Measurements from ENCODE around the gene KRTAP24-1.

The KRTAP24-1 gene

GRCh38 chr21:30282850-30283249 is at the start of gene KRTAP24-1:
TSS of gene KRTAP24-1 (minus strand) at chr21:30282950. CDS start at chr21:30282932, 18 bp downstream.
- DNase-seq (ENCODE audit: low spot score) = no peak

DNA sequence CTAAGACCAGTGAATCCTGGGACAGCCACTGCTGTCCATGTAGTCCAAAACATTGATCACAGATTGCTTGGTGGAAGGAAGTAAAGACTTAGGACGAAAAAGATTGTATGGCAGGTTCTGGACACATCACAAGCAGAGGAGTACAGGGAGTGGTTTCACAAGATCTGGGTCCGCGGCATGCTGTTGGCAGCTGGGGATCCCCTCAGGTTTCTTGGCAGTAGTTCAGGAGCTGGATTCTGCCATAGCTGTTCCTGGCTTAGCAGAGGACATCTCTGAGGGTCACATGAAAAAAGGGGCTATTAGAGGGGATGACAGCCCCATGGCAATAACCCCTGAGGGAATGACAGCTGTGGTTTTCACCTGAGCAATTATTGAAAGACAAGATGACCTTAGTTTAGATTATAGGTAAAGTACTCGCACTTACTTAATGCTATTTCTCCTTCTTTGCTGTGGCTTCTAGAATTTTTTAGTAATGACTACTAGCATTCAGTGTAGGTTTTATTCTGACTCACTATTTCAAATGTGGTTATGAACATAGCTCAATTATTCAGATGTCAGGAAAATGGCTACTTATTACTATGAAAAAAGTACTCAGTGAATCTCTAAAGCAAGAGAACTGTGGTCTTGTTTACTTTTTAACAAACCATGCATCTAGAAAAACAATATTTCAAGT is 46.6 kb upstream of the KRTAP24-1 start:
- DNase-seq (ENCODE audit: low spot score) = no peak

DNA sequence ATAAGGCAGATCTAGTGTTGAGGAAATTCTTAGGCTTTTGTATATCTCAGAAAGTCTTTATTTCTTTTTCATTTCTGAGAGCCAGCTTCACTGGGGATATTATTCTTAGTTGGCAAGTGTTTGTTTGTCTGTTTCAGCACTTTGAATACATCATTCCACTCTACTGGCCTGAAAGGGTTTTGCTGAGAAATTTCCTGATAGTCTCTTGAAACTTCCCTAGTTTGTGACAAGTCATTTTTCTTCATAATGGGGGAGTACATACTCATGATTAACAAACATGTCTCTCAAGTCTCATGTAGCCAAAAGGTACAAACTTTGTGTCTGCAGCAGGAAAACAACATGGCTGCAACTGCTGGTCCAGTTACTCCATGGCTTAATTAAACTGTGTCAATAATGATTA is 43.6 kb upstream of the KRTAP24-1 start:
- DNase-seq (ENCODE audit: low spot score) = no peak

DNA sequence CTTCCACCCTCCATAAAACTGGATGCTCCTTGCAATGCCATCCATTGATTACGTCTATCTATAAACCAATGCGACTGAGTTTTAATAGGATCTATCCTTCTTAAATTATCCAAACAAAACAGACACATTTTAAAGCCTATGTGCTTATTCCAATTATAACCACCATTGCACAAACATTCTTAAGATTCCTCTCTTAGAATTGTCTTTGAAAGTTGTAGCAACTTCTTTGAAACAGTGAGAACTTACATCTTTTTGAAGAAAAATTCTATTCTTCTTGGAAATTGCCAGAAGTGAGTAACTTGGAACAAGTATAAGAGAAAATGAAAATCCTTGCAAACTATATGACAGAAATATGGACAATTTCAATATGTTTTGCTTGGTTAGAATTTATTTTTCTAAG is 37.5 kb upstream of the KRTAP24-1 start, which contains the start of gene KRTAP26-1:
Gene KRTAP26-1 (minus strand): TSS at position 101 of the 400 bp plus-strand sequence. CDS start 280 bp downstream, outside the sequence.
- DNase-seq (ENCODE audit: low spot score) = no peak

- no peak for DNase-seq (ENCODE audit: low spot score)
These were observed 33.0 kb upstream of the KRTAP24-1 start for GRCh38 chr21:30315701-30316100.

DNA sequence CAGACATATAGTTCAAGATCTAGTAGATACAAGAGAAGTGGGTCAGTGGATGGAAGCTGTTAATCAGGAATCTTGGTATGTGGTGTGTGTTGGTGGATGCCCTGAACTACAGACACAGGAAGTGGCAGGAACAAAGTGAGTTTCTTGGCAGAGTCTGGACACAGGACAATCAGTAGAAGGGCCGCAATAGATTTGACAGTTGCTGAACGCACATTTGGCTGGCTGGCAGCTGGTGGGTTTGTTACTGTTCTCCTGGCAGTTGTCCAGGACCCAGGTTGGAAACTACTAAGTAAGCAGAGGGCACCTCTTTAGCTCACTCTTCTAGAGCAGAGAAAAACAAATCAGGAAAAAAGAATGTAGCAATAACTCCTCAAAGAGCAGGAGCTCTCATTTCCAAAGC is 24.1 kb upstream of the KRTAP24-1 start:
- DNase-seq (ENCODE audit: low spot score) = no peak

DNA sequence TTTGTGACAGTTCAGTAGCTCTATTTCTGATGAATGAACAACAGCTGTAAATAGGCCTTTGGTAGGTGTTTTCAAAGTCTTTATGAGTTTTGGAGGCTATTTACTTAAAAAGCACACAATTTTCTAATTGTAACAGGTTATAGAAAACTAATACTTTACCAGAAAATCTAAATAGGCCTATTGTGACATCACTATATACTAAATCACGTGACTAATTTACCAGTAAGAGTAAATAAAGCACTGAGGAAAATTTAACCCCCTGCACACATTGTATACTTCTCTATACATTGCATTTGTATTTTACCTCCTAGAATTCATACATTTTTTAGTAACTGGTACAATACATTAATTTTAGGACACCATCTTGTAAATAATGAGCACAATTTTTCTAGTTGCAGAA is 22.4 kb upstream of the KRTAP24-1 start:
- no peak for DNase-seq (ENCODE audit: low spot score)

GRCh38 chr21:30289215-30289614 is 6.5 kb upstream of the KRTAP24-1 start, which contains the start of gene KRTAP25-1:
TSS of gene KRTAP25-1 (minus strand) at chr21:30289514. CDS start at chr21:30289490, 24 bp downstream.
- no peak for DNase-seq (ENCODE audit: low spot score)

DNA sequence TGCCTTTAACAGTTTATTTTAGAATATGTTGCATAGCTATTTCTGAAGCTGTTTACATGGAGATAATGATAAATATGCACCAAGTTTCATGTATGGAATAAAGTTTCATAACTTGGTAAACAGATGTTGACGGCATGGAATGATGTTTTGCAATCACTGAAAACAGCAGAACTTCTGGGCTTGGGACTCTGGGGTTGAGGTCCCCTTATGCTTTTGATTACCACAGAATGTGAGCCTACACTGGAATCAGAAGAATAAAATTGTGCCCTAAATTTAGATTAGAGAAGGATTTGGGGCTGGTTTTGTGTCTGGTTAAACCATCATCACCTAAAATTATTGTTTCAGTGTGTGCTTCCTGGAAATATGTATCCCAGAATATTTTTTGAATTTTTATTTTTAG is 11.1 kb downstream of the KRTAP24-1 start:
- DNase-seq (ENCODE audit: low spot score) = no peak

DNA sequence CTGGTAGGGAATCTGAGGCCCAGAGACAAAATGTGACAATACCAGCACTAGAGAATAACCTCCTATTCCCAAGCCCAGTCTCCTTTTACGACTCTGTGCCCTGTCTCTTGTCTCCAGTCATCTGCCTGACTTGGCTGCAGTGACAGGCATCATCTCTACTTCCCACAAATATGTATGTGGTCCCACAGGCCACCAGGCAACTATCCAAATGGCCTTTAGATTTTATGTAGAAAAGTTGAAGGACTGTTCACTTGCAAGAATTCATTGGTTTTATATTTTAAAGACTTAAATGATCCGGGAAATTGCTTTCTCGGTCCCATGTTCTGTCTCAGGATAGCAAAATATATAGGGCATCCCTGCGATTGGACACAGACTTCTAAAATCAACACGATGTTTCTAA is 11.6 kb downstream of the KRTAP24-1 start:
- no peak for DNase-seq (ENCODE audit: low spot score)

DNA sequence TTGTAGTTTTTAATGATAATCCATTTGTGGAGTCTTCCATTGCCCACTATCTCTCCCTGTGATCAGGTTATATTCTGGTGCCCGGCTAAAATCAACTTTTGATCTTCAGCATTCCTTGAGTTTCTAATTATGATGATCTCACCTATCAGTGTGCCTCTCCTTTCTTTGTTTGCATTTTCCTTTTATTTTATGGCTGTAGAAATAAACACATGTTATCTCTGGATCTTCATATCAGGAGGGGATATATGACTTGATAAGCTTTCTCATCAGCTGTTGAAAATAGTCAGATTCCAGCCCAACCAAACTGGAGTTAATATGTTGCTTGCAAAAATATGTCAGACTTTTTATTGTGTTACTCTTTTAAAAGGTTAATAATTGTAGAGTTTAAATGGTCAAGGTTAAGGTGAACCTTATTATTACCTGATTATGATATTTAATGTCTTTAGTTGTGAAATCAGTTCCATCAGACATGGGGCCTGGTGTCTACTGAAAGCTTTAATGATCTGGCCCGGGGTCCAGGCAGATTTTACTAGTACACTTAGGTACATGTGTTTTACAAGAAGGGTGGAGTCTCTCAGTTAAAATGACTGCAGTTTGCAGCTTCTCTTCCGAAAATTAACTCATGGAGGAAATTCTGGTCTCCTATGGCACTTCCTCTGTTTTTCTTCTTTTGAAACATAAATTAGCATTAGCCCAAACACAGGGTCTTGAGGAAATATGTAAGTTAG is 12.8 kb downstream of the KRTAP24-1 start:
- no peak for DNase-seq (ENCODE audit: low spot score)

- DNase-seq (ENCODE audit: low spot score) = no peak
These were observed 14.0 kb downstream of the KRTAP24-1 start for GRCh38 chr21:30268608-30269197.

GRCh38 chr21:30257773-30258172 is 25.0 kb downstream of the KRTAP24-1 start:
- no peak for DNase-seq (ENCODE audit: low spot score)

GRCh38 chr21:30256100-30256499 is 26.6 kb downstream of the KRTAP24-1 start:
- no peak for DNase-seq (ENCODE audit: low spot score)

- DNase-seq (ENCODE audit: low spot score) = no peak
These were observed 27.1 kb downstream of the KRTAP24-1 start for GRCh38 chr21:30255679-30256078.

DNA sequence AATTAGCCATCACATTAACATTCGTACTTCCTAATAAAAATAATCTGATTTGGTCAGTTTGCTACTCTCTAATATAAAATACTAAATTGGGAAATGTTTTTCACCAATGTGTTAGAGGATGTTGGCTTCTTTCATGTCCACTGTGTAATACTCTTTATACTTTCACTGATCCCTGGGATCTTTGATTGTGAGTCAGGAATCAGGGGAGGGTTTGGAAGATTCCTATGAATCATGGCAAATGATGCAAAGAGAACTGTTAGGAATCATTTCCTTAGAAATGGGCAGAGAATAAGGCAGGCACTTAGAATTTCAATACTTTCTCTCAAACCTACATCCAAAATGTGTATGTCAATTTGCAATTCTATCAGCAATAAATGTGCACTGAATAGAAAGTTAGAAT is 31.0 kb downstream of the KRTAP24-1 start:
- DNase-seq (ENCODE audit: low spot score) = no peak

DNA sequence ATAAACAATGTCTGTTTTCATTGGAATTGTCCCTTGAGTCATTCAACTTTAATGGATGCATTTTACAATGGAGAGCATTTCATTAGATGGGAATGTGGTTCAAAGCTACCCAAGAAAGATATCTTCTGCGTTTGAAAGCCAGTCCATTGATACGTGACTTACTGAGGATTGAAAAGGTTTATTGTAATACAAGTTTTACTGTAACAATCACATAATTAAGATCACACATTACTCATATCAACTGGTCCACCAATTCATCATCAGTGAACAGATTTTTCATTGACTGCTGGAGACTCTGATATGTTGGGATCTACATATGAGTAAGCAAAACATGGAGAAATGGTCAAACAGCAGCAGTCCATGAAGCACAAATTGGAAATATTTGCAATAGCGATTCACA is 32.8 kb downstream of the KRTAP24-1 start:
- no peak for DNase-seq (ENCODE audit: low spot score)

DNA sequence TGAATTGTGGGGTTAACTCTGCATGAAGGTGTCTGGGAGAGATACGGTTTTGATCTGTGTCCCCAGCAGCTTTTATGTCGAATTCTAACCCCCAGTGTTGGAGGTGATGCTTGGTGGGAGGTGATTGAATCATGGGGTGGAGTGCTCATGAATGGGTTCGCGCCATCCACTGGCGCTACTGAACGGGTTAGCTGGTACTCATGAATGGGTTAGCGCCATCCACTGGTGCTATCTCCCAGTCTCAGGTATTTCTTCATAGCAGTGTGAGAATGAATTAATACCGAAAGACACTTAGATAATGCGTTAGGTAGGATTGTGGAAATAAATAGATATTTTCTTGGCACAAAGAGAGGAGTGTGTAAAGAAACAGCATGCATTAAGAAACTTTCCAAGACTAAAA is 33.9 kb downstream of the KRTAP24-1 start:
- DNase-seq (ENCODE audit: low spot score) = no peak

- DNase-seq (ENCODE audit: low spot score) = no peak
These were observed 37.7 kb downstream of the KRTAP24-1 start for GRCh38 chr21:30245061-30245460.

- DNase-seq (ENCODE audit: low spot score) = no peak
These were observed 39.1 kb downstream of the KRTAP24-1 start for GRCh38 chr21:30243691-30244090.

GRCh38 chr21:30240661-30241060 is 42.1 kb downstream of the KRTAP24-1 start:
- no peak for DNase-seq (ENCODE audit: low spot score)

- DNase-seq (ENCODE audit: low spot score) = no peak
These were observed 44.6 kb downstream of the KRTAP24-1 start for GRCh38 chr21:30238168-30238567.

GRCh38 chr21:30234643-30235042 is 48.1 kb downstream of the KRTAP24-1 start:
- no peak for DNase-seq (ENCODE audit: low spot score)
